Ovary (tissue), 9 donors: ENCODE data around the gene ZNF433. TPM values are rescaled to one million over a fixed set of nuclear protein-coding genes. Genes with fewer than 3 reads are reported as not detected.

Experiments used
- DNase-seq, 5 donors: peaks; one replicate each; pipeline ENCODE4 v3.0.0-alpha.2; 2019 to 2020
- H3K27ac ChIP-seq, 2 donors: fragments of 200-600 bp; one replicate each; pipeline versions ENCODE4 v1.5.1 to v1.8.0; 2019 to 2022
- H3K27me3 ChIP-seq: fragments of 200-600 bp; one replicate; pipeline ENCODE4 v1.8.0; 2022
- H3K36me3 ChIP-seq: fragments of 200-600 bp; sonication (generic); one replicate; pipeline ENCODE4 v1.5.1; 2019
- H3K4me1 ChIP-seq: one replicate; pipeline ENCODE4 v1.8.1; 2013; ENCODE audit warnings: mild to moderate bottlenecking, moderate library complexity; ENCODE audit not compliant: insufficient read depth
- H3K4me3 ChIP-seq: fragments of 200-600 bp; sonication (generic); one replicate; pipeline ENCODE4 v1.5.1; 2017
- H3K9me3 ChIP-seq, 2 donors: fragments of 200-600 bp in 1 of 2; sonication (generic) in 1 of 2; one replicate each; pipeline versions ENCODE4 v1.5.1 to v1.8.1; 2013 to 2019; ENCODE audit warnings: mild to moderate bottlenecking in 1 of 2, moderate library complexity in 1 of 2
- CTCF ChIP-seq, 3 donors: fragments of 450-650 bp in 2 of 3; fragments of 200-600 bp in 1 of 3; IDR thresholded peaks; one replicate each; pipeline versions ENCODE4 v1.5.1 to v1.8.0; 2016 to 2022; ENCODE audit warnings: antibody characterized with exemption in 3 of 3, mild to moderate bottlenecking in 1 of 3
- EP300 ChIP-seq: sonication (generic); formaldehyde crosslinking; IDR thresholded peaks from one replicate; pipeline ENCODE4 v1.6.1; 2017; ENCODE audit warnings: antibody characterized with exemption
- POLR2A ChIP-seq: fragments of 450-650 bp; IDR thresholded peaks from one replicate; pipeline ENCODE4 v1.6.1; 2017; ENCODE audit warnings: antibody characterized with exemption, mild to moderate bottlenecking, moderate library complexity
- WGBS, 3 donors: extraction: QIAGEN DNeasy Blood & Tissue Kit in 1 of 3; methylation state at CpG; one replicate each; pipeline versions ENCODE4 v1.1.5 to v1.1.7; 2013 to 2017; 5-methylcytosine and 5-hydroxymethylcytosine counted together
- intact Hi-C, 4 donors: fragments of 100-400 bp; cut with DNase I; formaldehyde crosslinking; loops; one replicate each; pipeline versions ENCODE4 v1.11.0 to v1.15.1; 2022 to 2023
- polyA plus RNA-seq, 2 donors: library from polyadenylated mRNA; stranded (reverse); fragments of 200-250 nt in 1 of 2; fragments of 350-450 nt in 1 of 2; fragmentation: Illumina TruSeq in 1 of 2; extraction: RNeasy Lipid Tissue Mini Kit (QIAGEN cat#74804) in 1 of 2; gene quantifications; one replicate each; pipeline ENCODE4 v1.2.3, GENCODE V29; 2013 to 2014
- total RNA-seq, 7 donors: library from RNA; depleted of rRNA in 2 of 7; stranded (reverse); fragments of >200 nt in 2 of 7; fragmentation: NEBNext Ultra II Directional in 3 of 7; extraction: Animal tissue kit (Norgen Biotek cat#: 25700) in 3 of 7; gene quantifications; one replicate each; pipeline versions ENCODE4 v1.1.0 to v1.2.4, GENCODE V29; 2016 to 2023
- donor health status: DM: no; HTN: no; CAD: no; lungs with moderate emphysema.
- donor health status: DM: no; HTN: no; CAD: no.
- donor health status: Bipolar disorder and iron deficiency.
- donor health status: DM: yes; HTN: yes; CAD: no.
- donor health status: DM: no; HTN: no; CAD: no.
- donor health status: DM: yes; HTN: yes; CAD: no.

ZNF433 gene
- total and polyA plus RNA-seq, 9 donors, result 4.1 to 17.4 (median 5.8) TPM

- no peak overlapping the region for H3K27ac ChIP-seq
- no peaks in the 10 kb centered on the region for H3K36me3 ChIP-seq
- no peak overlapping the region for H3K4me3 ChIP-seq
- peaks cover 3% of the 10 kb centered on the region for H3K4me1 ChIP-seq
- peaks cover 0 to 8% of the 10 kb centered on the region in 2 donors for H3K9me3 ChIP-seq
- no peak for TF ChIP-seq EP300
- TF ChIP-seq POLR2A, result no peak
- no peak for TF ChIP-seq CTCF (IDR thresholded peaks at IDR 0.05)
- intact Hi-C loops, result no loop called here
- no peak for DNase-seq
- 92 to 100% (median 98%) methylated on average over 2 of the region's 2 CpGs for WGBS, 3 donors
- no peaks in the 10 kb centered on the region for H3K27me3 ChIP-seq
Observed at GRCh38 chr19:12047868-12048267, 12.4 kb upstream of the ZNF433 start.

GRCh38 chr19:12043752-12044422 is 8.4 kb upstream of the ZNF433 start:
- Histone ChIP-seq H3K4me3 (no peak overlapping the region), H3K27ac (no peak overlapping the region), H3K9me3 (peaks cover 0 to 8% of the 10 kb centered on the region in 2 donors), H3K27me3 (no peaks in the 10 kb centered on the region), H3K4me1 (no peaks in the 10 kb centered on the region), H3K36me3 (no peaks in the 10 kb centered on the region)
- 96 to 98% (median 97%) methylated on average over 5 of the region's 5 CpGs for WGBS, 3 donors
- no peak for DNase-seq
- TF ChIP-seq EP300, result no peak
- no peak for TF ChIP-seq CTCF (IDR thresholded peaks at IDR 0.05)
- no peak for TF ChIP-seq POLR2A
- intact Hi-C loops, result no loop called here

- H3K4me3 ChIP-seq, result no peak overlapping the region
- no peaks in the 10 kb centered on the region for H3K27me3 ChIP-seq
- no peaks in the 10 kb centered on the region for H3K4me1 ChIP-seq
- H3K27ac ChIP-seq, result no peak overlapping the region
- H3K36me3 ChIP-seq, result no peaks in the 10 kb centered on the region
- no peak for DNase-seq
- H3K9me3 ChIP-seq, result peaks cover 0 to 8% of the 10 kb centered on the region in 2 donors
- intact Hi-C loops, result no loop called here
- TF ChIP-seq CTCF (IDR thresholded peaks at IDR 0.05), result no peak
- TF ChIP-seq EP300, result no peak
- no peak for TF ChIP-seq POLR2A
Observed at GRCh38 chr19:12042893-12043292, 7.4 kb upstream of the ZNF433 start.

- Histone ChIP-seq H3K4me3 (peak overlapping the region; percentile 71), H3K27me3 (no peaks in the 10 kb centered on the region), H3K9me3 (no peaks in the 10 kb centered on the region), H3K4me1 (peaks cover 6% of the 10 kb centered on the region), H3K27ac (peak overlapping the region in 1 of 2 donors; percentile 65), H3K36me3 (no peaks in the 10 kb centered on the region)
- 8 to 12% (median 8%) methylated on average over 8 of the region's 8 CpGs for WGBS, 3 donors
- intact Hi-C loops, result no loop called here
- no peak for DNase-seq
- TF ChIP-seq EP300 (no peak), POLR2A (no peak), CTCF (IDR thresholded peaks at IDR 0.05) (no peak)
Observed at GRCh38 chr19:12034620-12035019, 859 bp downstream of the ZNF433 start.
